GM19452 (cell line): ENCODE measurements around the gene NUP210.
"Not testable (repeated sequence)": the region's sequence is repeated elsewhere in the genome, so short reads cannot be mapped to it uniquely, and the experiment has no call there.

ENCODE experiments used
- ATAC-seq: cut with Tn5 transposase; IDR thresholded peaks from one replicate; pipeline ENCODE4 v1.9.1; 2021; ENCODE audit not compliant: unreplicated experiment

NUP210 gene

DNA sequence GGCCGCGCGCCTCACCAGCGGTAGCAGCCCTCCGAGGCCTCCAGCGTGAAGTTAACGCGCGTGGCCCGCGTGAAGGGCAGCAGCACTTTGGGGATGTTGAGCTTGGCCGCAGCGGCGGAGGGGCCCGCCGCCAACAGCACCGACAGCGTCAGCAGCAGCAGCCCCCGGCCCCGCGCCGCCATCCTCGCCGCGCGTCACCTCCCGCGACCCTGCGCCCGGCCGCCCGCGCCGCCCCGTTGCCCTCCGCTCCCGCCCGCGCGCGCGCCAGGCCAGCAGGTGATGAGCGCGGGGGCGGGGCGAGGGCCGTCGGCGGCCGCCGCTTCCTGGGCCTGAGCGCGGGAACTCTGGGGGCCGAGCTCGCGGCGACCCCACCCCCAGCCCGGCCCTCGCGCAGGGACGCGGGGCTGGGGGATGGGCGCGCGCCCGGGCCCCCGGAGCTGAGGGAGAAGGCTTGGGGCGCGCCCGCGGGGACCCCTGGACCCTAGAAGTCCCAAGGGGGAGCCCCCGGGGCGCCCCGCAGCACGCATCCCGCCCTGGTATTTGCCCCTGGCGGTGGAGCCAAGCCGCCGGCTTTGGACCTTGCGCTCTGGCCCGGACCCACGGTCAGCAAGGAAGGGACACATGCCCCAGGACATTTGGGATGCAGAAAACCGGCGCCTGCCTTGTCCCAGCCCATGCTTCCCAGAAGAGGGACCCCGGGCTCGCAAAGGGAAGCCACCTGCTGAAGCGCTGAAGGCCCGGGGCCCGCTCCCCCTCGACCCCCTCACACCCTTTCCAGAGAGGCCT lies at the start of gene NUP210:
Gene NUP210, minus strand, starts transcription at position 278 of the 786 bp plus-strand sequence. Its CDS starts 96 bp downstream, at position 182.
- peak; percentile 62 for ATAC-seq

DNA sequence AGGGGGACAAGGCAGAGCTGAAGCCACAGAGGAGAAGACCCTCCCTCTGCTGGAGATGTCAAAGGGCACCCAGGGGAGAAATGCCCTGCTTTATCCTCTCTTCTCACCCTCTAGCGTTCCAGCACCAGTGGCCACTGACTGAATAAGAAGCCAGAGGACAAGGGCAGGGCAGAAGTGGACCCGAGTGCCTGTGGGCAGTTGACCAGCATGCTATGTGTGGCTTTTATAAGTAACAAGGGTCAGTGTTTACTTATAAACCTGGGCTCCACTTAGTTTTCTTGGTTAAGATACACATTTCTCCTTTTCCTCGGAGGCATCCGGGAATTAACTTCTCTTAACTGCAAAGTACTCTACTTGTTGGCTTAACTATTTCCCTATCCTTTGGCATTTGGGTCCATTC lies 46.7 kb upstream of the NUP210 start:
- no peak for ATAC-seq

DNA sequence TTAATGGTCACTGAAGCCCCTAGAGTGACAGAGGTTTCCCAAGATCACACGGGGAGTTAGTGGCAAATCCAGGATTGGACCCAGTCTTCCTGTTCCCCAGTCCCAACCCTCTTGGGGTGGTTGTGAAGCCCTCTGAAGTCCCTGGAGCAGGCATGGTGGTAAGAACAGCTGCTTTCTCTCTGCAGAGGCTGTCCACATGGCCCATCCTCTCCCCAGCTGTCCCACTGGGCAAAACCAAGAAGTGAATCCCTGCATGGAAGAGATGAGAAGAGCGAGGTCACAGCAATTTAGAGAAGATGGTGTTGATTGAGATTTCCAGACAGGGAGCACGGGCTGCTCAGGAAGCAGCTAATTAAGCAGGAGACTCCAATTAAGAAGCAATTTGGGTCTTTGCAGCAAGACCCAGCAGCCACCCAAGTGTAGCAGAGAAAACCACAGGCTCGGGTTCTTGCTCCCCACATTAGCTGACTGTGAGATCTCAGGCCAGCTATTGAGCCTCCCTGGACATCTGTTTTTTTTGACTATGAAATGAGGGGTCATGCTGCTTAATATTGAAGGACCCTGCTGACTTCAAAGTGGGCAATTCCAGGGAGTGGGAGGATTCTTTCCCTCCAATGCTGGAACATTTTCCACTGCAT lies 45.2 kb upstream of the NUP210 start:
- ATAC-seq, result no peak

DNA sequence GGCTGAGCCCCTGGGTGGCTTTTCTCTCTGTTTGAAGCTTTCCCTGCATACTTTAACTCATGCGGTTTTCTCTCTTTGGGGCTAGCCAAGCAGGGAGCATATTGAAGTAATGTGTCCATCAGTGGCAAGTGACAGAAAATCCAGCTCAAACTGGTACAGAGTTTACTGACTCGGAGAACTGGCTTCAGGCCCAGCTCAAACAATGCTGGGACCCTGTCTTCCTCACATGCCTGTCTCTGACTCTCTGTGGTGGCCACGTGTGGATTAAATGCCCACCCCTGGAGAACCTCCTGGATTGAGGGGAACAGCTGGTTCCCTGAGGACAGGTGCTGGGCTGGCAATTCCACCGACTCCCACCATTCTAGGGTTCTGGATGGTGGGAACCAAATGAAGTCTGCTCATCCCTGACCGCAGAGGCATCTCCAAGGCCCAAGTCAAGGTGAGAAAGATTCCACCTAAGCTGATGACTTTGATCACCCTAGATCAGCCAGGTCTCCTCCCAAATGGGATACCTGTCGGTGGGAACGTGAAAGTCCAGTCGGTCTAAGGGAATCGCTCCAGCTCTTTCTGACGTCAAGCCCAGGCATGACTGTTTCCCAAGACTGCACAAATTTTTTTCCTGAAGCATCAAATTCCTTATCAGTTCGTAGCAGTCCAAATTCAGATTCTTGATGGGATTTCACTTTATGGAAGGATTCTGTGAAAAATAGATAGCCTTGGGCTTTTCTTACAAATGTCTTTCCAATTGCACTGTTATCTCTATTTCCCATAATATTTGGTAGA lies 43.7 kb upstream of the NUP210 start:
- no peak for ATAC-seq

DNA sequence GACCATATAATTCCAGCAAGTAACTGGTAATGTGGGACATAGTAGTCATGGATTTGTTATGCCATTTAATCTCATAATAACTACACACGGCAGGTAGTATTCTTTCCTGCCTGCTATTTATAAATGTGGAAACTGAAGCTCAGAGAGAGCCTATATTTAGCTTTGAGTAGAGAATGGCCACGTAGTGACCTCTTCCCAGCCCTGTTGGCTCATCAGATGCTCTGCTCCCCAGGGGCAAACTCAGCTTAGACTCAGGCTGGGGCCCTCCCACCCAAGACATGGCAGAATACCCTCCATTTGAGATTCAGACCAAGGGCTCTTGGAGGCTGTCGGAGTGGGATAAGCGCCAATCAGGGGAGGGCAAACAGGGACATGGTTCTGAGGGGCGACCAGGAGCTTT lies 42.7 kb upstream of the NUP210 start:
- no peak for ATAC-seq

DNA sequence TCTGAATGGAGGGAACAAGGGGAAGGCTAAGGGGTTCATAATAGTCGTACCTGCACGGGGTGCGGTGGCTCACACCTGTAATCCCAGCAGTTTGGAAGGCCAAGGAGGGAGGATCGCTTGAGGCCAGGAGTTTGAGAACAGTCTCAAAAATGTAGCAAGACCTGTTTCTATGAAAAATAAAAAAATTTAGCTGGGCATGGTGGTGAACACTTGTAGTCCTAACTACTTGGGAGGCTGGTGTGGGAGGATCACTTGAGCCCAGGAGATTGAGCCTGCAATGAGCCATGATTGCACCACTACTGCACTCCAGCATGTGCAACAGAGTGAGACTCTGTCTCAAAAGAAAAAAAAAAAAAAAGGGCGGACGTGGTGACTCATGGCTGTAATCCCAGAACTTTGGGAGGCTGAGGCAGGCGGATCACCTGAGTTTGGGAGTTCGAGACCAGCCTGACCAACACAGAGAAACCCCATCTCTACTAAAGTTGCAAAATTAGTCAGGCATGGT lies 42.1 kb upstream of the NUP210 start:
- no peak for ATAC-seq

DNA sequence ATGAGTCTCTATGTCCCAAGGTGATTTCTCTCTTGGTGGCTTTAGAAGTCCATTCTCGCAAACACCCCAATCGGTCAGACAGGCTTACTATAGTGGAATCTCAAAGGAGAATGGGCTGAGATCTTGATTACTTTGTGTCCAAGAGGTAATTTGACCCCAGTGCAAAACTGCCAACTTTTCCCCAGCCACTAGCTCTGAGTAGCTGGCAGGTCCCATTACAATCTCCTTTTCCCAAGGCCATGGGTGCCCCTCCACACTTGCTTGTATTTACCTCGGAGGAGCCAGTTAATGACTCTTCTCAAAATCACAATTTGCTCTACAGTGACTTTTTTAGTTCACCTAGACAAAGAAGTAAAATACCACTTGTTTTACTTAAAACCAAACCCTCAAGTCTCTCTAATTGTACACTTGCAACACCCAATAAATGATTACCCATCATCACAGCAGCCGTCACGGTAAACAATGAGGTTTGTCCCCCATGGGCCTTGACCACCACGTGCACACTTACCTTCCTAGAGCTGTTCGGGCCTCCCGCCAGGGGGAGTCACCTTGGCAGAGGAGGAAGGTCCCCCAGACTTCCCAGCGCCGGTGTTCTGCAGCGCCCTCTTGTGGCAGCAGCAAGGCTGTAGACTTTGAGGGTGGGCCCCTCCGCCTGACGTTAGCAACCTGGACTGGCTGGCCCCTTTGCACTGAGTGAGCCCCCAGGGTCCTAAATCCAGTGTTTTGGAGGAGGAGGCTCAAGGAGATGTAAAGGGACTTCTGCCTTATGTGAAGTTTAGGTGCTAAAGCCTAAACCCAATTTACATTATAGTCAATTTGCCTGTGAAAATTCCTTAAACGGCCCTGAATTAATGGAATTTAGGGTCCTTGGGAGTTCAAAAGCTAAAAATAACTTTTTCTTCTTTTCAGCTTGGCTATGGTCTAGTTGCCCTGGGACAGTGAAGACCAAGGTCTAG lies 41.3 kb upstream of the NUP210 start:
- peak; percentile 63 for ATAC-seq

DNA sequence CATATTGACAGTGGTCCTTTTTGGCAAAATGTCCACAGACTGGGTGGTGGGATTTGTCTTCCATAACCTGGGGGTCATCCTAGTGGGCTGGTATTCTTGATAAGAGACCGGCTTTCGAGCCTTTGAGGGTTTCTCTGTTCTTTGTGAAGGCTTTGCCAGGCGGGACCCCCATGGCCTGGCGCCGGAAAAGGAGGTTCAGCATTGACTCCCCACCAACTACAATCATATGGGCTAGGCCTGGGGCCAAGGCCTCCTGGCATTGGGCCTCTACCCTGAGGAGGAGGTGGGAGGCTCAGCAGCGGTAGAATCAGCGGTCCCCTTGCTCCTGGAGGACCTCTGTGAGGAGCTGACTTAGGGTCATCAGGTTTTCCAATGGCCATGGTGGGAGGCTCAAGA lies 40.2 kb upstream of the NUP210 start:
- no peak for ATAC-seq

DNA sequence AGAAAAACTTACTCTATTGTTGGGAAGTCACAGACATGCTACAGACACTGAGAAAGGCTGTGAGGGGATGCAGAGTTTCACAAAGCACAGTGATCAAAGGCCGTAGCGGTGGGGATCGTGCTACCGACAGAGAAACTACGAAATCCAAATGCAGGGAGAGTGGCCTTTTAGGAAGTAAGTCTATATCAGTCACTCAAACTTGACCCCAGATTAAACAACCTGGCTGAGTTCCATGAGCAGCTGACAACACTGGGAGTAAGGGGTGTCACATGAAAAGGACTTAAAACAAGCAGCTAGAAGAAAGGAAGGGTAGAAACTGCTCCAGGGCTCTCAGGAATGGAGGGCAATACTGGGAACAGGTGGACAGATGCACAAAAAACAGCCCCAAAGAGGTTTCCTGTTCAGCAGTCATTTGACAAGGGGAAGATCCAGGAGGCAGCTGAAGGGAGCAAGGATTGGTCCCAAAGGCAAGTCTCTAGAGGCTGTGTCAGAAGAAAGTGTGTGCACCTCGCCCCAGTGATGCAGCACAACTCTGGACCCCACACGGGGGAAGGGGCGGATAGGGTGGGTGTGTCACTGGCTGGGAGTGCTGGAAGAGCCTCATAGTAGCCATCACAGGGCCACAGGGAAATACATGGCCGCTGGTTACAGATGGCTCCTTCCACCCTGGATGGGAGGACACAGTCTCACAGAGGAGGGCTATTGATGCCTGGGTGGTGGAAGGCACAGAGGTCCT lies 39.7 kb upstream of the NUP210 start:
- ATAC-seq, result no peak

DNA sequence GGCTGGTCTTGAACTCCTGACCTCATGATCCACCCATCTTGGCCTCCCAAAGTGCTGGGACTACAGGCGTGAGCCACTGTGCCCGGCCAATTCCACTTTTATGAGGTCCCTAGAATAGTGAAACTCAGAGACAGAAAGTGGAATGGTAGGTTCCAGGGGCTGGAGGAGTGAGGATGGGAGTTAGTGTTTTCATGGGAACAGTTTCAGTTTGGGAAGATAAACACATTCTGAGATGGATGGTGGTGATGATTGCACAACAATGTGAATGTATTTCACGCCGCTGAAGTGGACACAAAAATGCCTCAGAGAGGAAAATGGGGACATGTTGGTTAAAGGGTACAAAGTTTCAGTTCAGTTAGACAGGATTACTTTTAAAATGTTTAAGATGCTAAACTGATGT lies 37.5 kb upstream of the NUP210 start:
- no peak for ATAC-seq

DNA sequence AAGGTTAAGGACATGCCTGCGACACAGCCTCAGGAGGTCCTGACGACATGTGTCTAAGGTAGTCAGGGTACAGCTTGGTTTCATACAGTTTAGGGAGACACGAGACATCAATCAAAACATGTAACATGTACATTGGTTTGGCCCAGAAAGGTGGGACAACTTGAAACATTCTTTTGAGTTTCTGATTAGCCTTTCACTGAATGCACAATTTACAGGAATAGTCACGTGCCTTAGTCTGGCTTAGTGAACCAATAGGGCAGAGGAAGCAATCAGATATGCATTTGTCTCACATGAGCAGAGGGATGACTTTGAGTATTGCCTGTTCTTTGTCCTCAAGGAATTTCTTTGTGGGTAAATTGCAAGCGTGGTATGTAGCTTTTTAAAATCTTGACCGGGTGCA lies 35.5 kb upstream of the NUP210 start:
- no peak for ATAC-seq

DNA sequence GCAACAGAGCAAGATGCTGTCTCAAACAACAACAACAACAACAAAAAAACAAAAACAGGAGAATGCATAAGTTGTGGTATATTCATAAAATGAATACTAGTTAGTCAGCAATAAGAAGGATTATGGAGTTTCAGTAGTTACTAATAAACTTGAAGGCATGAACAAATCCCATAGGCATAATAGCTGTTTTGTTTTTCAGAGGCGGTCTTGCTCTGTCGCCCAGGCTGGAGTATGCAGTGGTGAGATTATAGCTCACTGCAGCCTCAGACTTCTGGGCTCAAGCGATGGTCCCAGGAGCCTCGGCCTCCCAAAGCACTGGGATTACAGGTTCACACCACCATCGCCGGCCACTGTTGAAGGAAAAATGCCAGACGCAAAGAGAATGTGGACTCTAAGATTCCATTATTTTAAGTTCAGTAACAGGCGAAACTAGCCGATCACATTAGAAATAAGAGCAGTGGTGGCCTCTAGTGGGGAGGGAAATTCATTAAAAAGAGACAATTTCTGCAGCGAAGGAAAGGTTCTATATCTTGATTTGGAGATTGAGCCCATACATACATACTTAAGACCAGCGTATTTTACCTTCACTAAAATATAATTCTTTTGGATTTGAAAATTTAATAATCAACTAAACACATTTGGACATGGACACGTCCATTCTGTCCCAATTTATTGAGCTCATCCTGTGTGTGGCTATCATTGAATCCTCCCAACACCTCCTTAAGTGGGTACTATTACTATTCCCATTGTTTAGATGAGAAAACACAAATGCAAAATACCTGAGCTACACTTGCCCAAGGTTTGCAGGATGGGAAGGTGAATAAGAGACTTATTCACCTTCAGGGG lies 32.6 kb upstream of the NUP210 start:
- ATAC-seq, result no peak

DNA sequence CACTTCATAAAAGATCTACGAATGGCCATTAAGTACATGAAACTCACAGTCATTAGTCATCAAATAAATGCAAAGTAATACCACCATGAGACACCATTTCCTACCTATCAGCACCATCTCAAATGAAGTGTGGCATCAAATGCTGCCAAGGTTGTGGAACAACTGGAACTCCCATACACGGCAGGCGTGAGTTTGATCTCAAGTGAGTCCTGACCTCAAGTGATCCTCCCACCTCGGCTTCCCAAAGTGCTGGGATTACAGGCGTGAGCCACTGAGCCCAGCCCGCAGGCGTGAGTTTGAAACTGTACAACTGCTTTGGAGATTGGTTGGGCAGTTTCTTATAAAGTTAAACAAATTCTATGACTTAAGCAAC lies 31.2 kb upstream of the NUP210 start:
- peak; percentile 1 for ATAC-seq

DNA sequence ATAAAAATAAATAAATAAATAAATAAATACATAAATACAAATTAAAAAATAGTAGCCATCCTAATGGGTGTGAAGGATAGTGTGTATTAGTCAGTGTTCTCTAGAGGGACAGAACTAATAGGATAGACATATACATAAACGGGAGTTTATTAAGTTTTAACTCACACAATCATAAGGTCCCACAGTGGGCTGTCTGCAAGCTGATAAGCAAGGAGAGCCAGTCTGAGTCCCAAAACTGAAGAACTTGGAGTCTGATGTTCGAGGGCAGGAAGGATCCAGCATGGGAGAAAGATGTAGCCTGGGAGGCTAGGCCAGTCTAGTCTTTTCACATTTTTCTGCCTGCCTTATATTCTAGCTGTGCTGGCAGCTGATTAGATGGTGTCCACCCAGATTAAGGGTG lies 22.8 kb upstream of the NUP210 start:
- not testable (repeated sequence) for ATAC-seq

DNA sequence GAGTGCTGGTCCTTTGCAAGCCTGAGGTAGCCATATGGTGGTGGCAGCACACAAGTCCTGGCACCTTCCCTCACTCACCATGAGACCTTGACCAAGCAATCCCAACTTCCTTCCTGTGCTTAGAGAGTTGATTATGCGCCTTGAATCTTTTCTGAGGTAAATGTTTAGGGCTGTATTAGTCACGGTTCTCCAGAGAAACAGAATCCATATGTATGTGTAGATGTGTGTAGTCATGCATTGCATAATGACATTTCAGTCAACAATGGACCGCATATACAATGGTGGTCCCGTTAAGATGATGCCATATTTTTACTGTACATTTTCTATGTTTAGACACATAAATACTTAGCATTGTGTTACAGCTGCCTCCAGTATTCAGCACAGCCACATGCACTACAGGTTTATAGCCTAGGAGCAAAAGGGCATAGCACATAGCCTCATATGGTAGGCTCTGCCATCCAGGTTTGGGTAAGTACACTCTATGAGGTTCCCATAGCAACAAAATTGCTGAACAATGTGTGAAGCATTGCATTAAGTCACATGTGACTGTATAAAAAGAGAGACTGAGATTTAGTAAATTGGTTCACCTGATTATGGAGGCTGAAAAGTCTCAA lies 20.2 kb upstream of the NUP210 start:
- no peak for ATAC-seq

DNA sequence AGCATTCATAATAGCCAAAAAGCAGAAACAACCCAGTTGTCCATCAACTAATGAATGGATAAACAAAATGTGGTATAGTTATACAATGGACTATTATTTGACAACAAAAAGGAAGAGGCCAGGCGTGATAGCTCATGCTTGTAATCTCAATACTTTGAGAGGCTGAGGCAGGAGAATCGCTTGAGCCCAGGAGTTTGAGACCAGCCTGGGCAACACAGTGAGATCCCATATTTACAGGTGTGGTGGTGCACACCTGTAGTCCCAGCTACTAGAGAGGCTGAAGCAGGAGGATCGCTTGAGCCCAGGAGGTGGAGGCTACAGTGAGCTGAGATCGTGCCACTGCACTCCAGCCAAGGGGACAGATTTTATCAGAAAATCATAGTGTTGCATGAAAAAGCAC lies 16.1 kb upstream of the NUP210 start:
- ATAC-seq, result not testable (repeated sequence)

DNA sequence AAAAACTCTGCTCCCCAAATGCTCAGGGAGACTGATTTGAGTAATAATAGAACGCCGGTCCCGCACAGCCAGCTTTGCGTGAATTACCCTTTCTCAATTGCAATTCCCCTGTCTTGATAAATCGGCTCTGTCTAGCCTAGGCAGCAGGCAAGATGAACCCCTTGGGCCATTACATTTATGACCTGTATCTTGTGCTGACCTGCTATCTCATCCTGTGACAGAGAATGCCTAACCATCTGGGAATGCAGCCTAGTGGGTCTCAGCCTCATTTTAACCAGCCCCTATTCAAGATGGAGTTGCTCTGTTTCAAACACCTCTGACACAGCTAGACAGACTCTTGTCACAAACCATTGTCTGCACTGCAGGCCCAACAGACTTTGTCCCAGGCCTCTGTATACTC lies 13.8 kb upstream of the NUP210 start:
- no peak for ATAC-seq

DNA sequence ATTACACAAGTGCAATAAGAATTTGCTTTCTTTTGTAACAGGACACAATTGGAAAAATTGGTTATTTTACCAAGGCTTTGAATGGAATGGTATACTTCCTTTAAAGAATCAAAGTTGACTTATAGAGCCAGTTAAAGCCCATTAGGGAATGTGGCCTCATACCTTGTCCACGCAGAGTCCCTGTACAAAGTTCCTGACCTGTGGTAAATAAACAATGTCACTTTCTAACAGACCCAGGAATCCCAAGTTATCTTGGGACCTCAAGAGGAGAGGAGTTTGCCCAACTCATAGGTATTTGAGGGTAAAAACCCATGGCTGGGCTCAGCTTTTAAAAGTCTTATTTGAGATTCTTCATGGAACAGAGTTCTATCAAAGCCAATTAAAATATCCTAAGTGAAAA lies 12.0 kb upstream of the NUP210 start:
- ATAC-seq, result no peak
